ENCODE data around the gene RBBP7. TPM values are rescaled to one million over a fixed set of nuclear protein-coding genes. Genes with fewer than 3 reads are reported as not detected.

The RBBP7 gene
- total and polyA plus RNA-seq, 10 of the 15 experiments (the other 5 are each of a cell fraction or from before 2014, with no cell fraction given) = 95.3 to 277 (median 194) TPM

DNA sequence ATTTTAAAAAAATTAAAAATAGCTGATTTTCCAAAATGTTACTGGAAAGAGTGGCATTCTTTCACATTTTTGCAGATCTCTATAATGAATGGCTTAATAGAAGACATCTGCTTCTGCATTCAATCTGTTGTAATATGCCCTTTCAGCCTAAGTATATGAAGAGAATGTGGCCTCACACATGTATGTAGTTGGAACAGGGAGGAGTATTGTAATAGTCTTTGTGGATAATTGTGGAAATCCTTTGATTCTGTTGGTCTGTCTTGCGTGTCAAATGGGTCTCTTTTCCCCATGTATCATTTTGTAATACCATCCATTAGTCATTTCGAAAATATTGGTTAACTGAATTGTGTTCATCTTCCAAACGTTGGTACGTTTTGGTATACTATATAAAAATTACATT, 72.3 kb downstream of the RBBP7 start:
- ATAC-seq (no peak), FAIRE-seq (no peak), DNase-seq (ENCODE audit: low read depth, low spot score) (no peak)
- 95% methylated on average over 4 of the region's 4 CpGs for WGBS (ENCODE audit: insufficient coverage, insufficient replicate concordance, low lambda C conversion rate, missing lambda C conversion rate)
- TF ChIP-seq BCL11A (IDR thresholded peaks at IDR 0.05; ENCODE audit: low read depth, low read length) = no peak
- TF ChIP-seq KLF5 (IDR thresholded peaks at IDR 0.05; ENCODE audit: partially characterized antibody) = no peak
- TF ChIP-seq E2F8 (IDR thresholded peaks at IDR 0.05; ENCODE audit: low read depth, partially characterized antibody) = no peak
- TF ChIP-seq, protein P1, sequence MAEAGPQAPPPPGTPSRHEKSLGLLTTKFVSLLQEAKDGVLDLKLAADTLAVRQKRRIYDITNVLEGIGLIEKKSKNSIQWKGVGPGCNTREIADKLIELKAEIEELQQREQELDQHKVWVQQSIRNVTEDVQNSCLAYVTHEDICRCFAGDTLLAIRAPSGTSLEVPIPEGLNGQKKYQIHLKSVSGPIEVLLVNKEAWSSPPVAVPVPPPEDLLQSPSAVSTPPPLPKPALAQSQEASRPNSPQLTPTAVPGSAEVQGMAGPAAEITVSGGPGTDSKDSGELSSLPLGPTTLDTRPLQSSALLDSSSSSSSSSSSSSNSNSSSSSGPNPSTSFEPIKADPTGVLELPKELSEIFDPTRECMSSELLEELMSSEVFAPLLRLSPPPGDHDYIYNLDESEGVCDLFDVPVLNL (IDR thresholded peaks at IDR 0.05; ENCODE audit: low read depth, low read length) = no peak
- H4K20me1 ChIP-seq (ENCODE audit: control insufficient read depth, insufficient read depth) = no peaks in the 10 kb centered on the region
- no peaks in the 10 kb centered on the region for H3K27me3 ChIP-seq (replicated peaks in 1 of 2; ENCODE audit: control insufficient read depth in 2 of 2, insufficient read depth in 2 of 2, low read length in 1 of 2)
- peaks cover 3% of the 10 kb centered on the region for H3K79me2 ChIP-seq (ENCODE audit: control insufficient read depth, insufficient read depth, low read length)
- ChIA-PET POLR2A (interaction anchor here (0.6 kb wide), 1 partner anchor 27 kb away, joined by 3 read pairs; no protein-coding TSS in a partner anchor), SMC1A (ENCODE audit: uncharacterized antibody, unreplicated experiment) (interaction anchor here (1.1 kb wide), 1 partner anchor 48 kb away, joined by 3 read pairs; no protein-coding TSS in a partner anchor), CTCF (interaction anchor here (0.6 kb wide), 1 partner anchor 1849 kb away, joined by 3 read pairs; no protein-coding TSS in a partner anchor), RAD21 (ENCODE audit: unreplicated experiment) (no interaction called here)
- no TSS peak for BruUV-seq (replicated peaks)
- H3K9ac ChIP-seq (ENCODE audit: control insufficient read depth, insufficient read depth, low read length) = no peak overlapping the region
- no peak overlapping the region for H3K4me2 ChIP-seq (ENCODE audit: control insufficient read depth, insufficient read depth)
- peaks cover 0 to 11% of the 10 kb centered on the region in 2 experiments; a peak in 3 of 4 replicates for H3K36me3 ChIP-seq (ENCODE audit: control insufficient read depth in 2 of 2, insufficient read depth in 2 of 2, low read length in 1 of 2)
- H3K9me3 ChIP-seq (replicated peaks; ENCODE audit: control insufficient read depth, insufficient read depth, low read length) = no peaks in the 10 kb centered on the region
- no peak overlapping the region for H2AFZ ChIP-seq (ENCODE audit: control insufficient read depth, low read depth, low read length)
- in situ Hi-C loops (cut with MboI) = no loop called here
- H3K4me3 ChIP-seq = no peak overlapping the region
- intact Hi-C loops (cut with micrococcal nuclease; ENCODE audit: unreplicated experiment) = no loop called here
- H3K4me1 ChIP-seq (ENCODE audit: control insufficient read depth, insufficient read depth, low read length) = no peaks in the 10 kb centered on the region
- no peak overlapping the region for H3K27ac ChIP-seq (ENCODE audit: control insufficient read depth, insufficient read depth)

Data from GM12878 (cell line).